ENCODE measurements around the gene ITPRIPL1.
"Not testable (repeated sequence)": the region's sequence is repeated elsewhere in the genome, so short reads cannot be mapped to it uniquely, and the experiment has no call there.

Gene ITPRIPL1

GRCh38 chr2:96325041-96325883 lies at the start of gene ITPRIPL1:
Gene ITPRIPL1, plus strand, starts transcription at chr2:96325317. Its CDS starts 523 bp downstream, at chr2:96325840.
- DNase-seq = peak; percentile 67

GRCh38 chr2:96276787-96277499 lies 48.2 kb upstream of the ITPRIPL1 start:
- DNase-seq = no peak

GRCh38 chr2:96287273-96287856 lies 37.8 kb upstream of the ITPRIPL1 start:
- DNase-seq = no peak

- no peak for DNase-seq
Observed at GRCh38 chr2:96291751-96292150, 33.4 kb upstream of the ITPRIPL1 start.

- DNase-seq = not testable (repeated sequence)
Observed at GRCh38 chr2:96294271-96294670, 30.8 kb upstream of the ITPRIPL1 start.

GRCh38 chr2:96296925-96297324 lies 28.2 kb upstream of the ITPRIPL1 start:
- DNase-seq = no peak

- no peak for DNase-seq
Observed at GRCh38 chr2:96301865-96302264, 23.3 kb upstream of the ITPRIPL1 start.

- no peak for DNase-seq
Observed at GRCh38 chr2:96304606-96305005, 20.5 kb upstream of the ITPRIPL1 start.

GRCh38 chr2:96305091-96305978 lies 19.8 kb upstream of the ITPRIPL1 start, which contains the start of gene SNRNP200:
Gene SNRNP200, minus strand, starts transcription at chr2:96305546. Its CDS starts 109 bp downstream, at chr2:96305437.
- DNase-seq = peak; percentile 96

GRCh38 chr2:96305979-96306308 lies 19.2 kb upstream of the ITPRIPL1 start:
- peak; percentile 10 for DNase-seq

- no peak for DNase-seq
Observed at GRCh38 chr2:96306370-96306769, 18.7 kb upstream of the ITPRIPL1 start.

- no peak for DNase-seq
Observed at GRCh38 chr2:96308248-96308647, 16.9 kb upstream of the ITPRIPL1 start.

- DNase-seq = no peak
Observed at GRCh38 chr2:96315005-96315399, 10.1 kb upstream of the ITPRIPL1 start.

- peak; percentile 61 for DNase-seq
Observed at GRCh38 chr2:96315400-96316071, 9.6 kb upstream of the ITPRIPL1 start.

- no peak for DNase-seq
Observed at GRCh38 chr2:96316999-96317398, 8.1 kb upstream of the ITPRIPL1 start.

- no peak for DNase-seq
Observed at GRCh38 chr2:96317584-96317997, 7.5 kb upstream of the ITPRIPL1 start.

GRCh38 chr2:96318723-96319122 lies 6.4 kb upstream of the ITPRIPL1 start:
- no peak for DNase-seq

- no peak for DNase-seq
Observed at GRCh38 chr2:96319396-96319795, 5.7 kb upstream of the ITPRIPL1 start.

- no peak for DNase-seq
Observed at GRCh38 chr2:96320326-96320725, 4.8 kb upstream of the ITPRIPL1 start.

- peak; percentile 64 for DNase-seq
Observed at GRCh38 chr2:96320728-96321622, 4.1 kb upstream of the ITPRIPL1 start.

GRCh38 chr2:96323849-96324248 lies 1.3 kb upstream of the ITPRIPL1 start:
- DNase-seq = no peak

All from activated CD4-positive, alpha-beta T cell treated with anti-CD3 and anti-CD28 coated beads, Interleukin-2, Interleukin-6, amounts not matched to agents 100 ng/mL and 50 ng/mL, durations not matched to agents 16 hours and 8 hours (primary cell).